Type B pancreatic cell (in vitro differentiated cells): ENCODE measurements around the gene NDFIP2. TPM values are rescaled to one million over a fixed set of nuclear protein-coding genes. Genes with fewer than 3 reads are reported as not detected.

Experiments used
- DNase-seq: peaks from one replicate; pipeline ENCODE4 v3.0.0; 2021; ENCODE audit warnings: mixed read lengths; ENCODE audit not compliant: unreplicated experiment; ENCODE audit errors: extremely low spot score
- H3K27ac Mint-ChIP-seq: 2 replicates; pipeline ENCODE4 v1.8.0; 2021; ENCODE audit warnings: mild to moderate bottlenecking, mixed read lengths
- H3K27me3 Mint-ChIP-seq: 2 replicates; pipeline ENCODE4 v1.8.0; 2021; ENCODE audit warnings: mixed read lengths
- H3K36me3 Mint-ChIP-seq: 2 replicates; pipeline ENCODE4 v1.8.0; 2021; ENCODE audit warnings: mixed read lengths
- H3K4me1 Mint-ChIP-seq: one replicate; pipeline ENCODE4 v1.8.0; 2021; ENCODE audit warnings: mixed read lengths; ENCODE audit not compliant: unreplicated experiment
- H3K4me3 Mint-ChIP-seq: 2 replicates; pipeline ENCODE4 v1.8.0; 2021; ENCODE audit warnings: mild to moderate bottlenecking, mixed read lengths
- H3K9me3 Mint-ChIP-seq: 2 replicates; pipeline ENCODE4 v1.8.0; 2021; ENCODE audit warnings: mixed read lengths
- CTCF ChIP-seq: fragments of 200-600 bp; sonication (generic); conservative IDR thresholded peaks from 2 replicates; pipeline ENCODE4 v1.5.0; 2021; ENCODE audit warnings: antibody characterized with exemption, mild to moderate bottlenecking
- total RNA-seq: library from RNA; stranded (reverse); gene quantifications from 2 replicates; pipeline ENCODE4 v1.2.1, GENCODE V29; 2021; ENCODE audit warnings: low replicate concordance

NDFIP2 gene
- total RNA-seq, 1 donor from 2014 or later = 41.7 TPM

GRCh38 chr13:79479882-79480281, 1.1 kb upstream of the NDFIP2 start:
- H3K4me3 Mint-ChIP-seq = peak overlapping the region; percentile 95
- H3K27me3 Mint-ChIP-seq = peaks cover 4% of the 10 kb centered on the region
- no peak for DNase-seq
- peak overlapping the region; percentile 98 for H3K27ac Mint-ChIP-seq
- TF ChIP-seq CTCF = no peak
- H3K9me3 Mint-ChIP-seq = no peaks in the 10 kb centered on the region
- H3K4me1 Mint-ChIP-seq = peaks cover 16% of the 10 kb centered on the region
- H3K36me3 Mint-ChIP-seq = peaks cover 5% of the 10 kb centered on the region

GRCh38 chr13:79481685-79482052, 714 bp downstream of the NDFIP2 start:
- TF ChIP-seq CTCF = no peak
- H3K9me3 Mint-ChIP-seq = no peaks in the 10 kb centered on the region
- peak overlapping the region; percentile 95 for H3K4me3 Mint-ChIP-seq
- peaks cover 25% of the 10 kb centered on the region for H3K4me1 Mint-ChIP-seq
- peaks cover 5% of the 10 kb centered on the region for H3K36me3 Mint-ChIP-seq
- H3K27ac Mint-ChIP-seq = peak overlapping the region; percentile 98
- DNase-seq = no peak
- peaks cover 4% of the 10 kb centered on the region for H3K27me3 Mint-ChIP-seq

GRCh38 chr13:79482281-79482970, 1.5 kb downstream of the NDFIP2 start:
- Mint-ChIP-seq H3K4me3 (peak overlapping the region; percentile 95), H3K9me3 (no peaks in the 10 kb centered on the region), H3K4me1 (peaks cover 25% of the 10 kb centered on the region), H3K27me3 (peaks cover 4% of the 10 kb centered on the region), H3K36me3 (peaks cover 9% of the 10 kb centered on the region), H3K27ac (peak overlapping the region; percentile 98)
- DNase-seq = no peak
- no peak for TF ChIP-seq CTCF

- Mint-ChIP-seq H3K4me3 (peak overlapping the region; percentile 90), H3K36me3 (peaks cover 9% of the 10 kb centered on the region), H3K9me3 (no peaks in the 10 kb centered on the region), H3K27me3 (peaks cover 4% of the 10 kb centered on the region), H3K4me1 (peaks cover 29% of the 10 kb centered on the region), H3K27ac (peak overlapping the region; percentile 89)
- DNase-seq = no peak
- no peak for TF ChIP-seq CTCF
These were observed 2.2 kb downstream of the NDFIP2 start for GRCh38 chr13:79483086-79483706.

GRCh38 chr13:79485014-79485811, 4.3 kb downstream of the NDFIP2 start:
- Mint-ChIP-seq H3K27ac (peak overlapping the region; percentile 97), H3K9me3 (peaks cover 4% of the 10 kb centered on the region), H3K27me3 (no peaks in the 10 kb centered on the region), H3K4me3 (peak overlapping the region; percentile 74), H3K36me3 (peaks cover 14% of the 10 kb centered on the region), H3K4me1 (peaks cover 29% of the 10 kb centered on the region)
- DNase-seq = no peak
- TF ChIP-seq CTCF = no peak
